ENCODE measurements around the gene NONO. TPM values are rescaled to one million over a fixed set of nuclear protein-coding genes. Genes with fewer than 3 reads are reported as not detected.

Gene NONO
- 343 and 362 TPM in 2 replicates for total RNA-seq

GRCh38 chrX:71283403-71284143 is at the start of gene NONO:
Gene NONO (plus strand): TSS chrX:71283635. CDS start chrX:71290638, 7,003 bp downstream.

GRCh38 chrX:71254092-71254963 is 29.1 kb upstream of the NONO start, which contains the start of gene ZMYM3:
Gene ZMYM3 (minus strand): TSS chrX:71254140. CDS start chrX:71253255, 885 bp downstream.

GRCh38 chrX:71301195-71301924 is 17.9 kb downstream of the NONO start, which contains the start of gene ITGB1BP2:
Gene ITGB1BP2 (plus strand): TSS chrX:71301750. CDS start chrX:71301807, 57 bp downstream.

Other genes starting within 250 kb of the NONO start
- 63.8 and 66.3 TPM in 2 replicates for gene SNX12, start 215.3 kb upstream of the NONO start, total RNA-seq
- 8.3 and 9.8 TPM in 2 replicates for gene FOXO4, start 187.8 kb upstream of the NONO start, total RNA-seq
- gene CXorf65, start 176.9 kb upstream of the NONO start, total RNA-seq = not detected in 2 replicates
- not detected in 2 replicates for gene IL2RG, start 172.1 kb upstream of the NONO start, total RNA-seq
- gene MED12, start 165.0 kb upstream of the NONO start, total RNA-seq = 29.3 and 38.6 TPM in 2 replicates
- 0.24 and 0.49 TPM in 2 replicates for gene NLGN3, start 138.8 kb upstream of the NONO start, total RNA-seq
- not detected in 2 replicates for gene GJB1, start 60.4 kb upstream of the NONO start, total RNA-seq
- gene ZMYM3, start 29.5 kb upstream of the NONO start, total RNA-seq = 25.1 and 30.7 TPM in 2 replicates
- 0.49 and 0.81 TPM in 2 replicates for gene ITGB1BP2, start 18.1 kb downstream of the NONO start, total RNA-seq
- 28.2 and 32.5 TPM in 2 replicates for gene TAF1, start 82.7 kb downstream of the NONO start, total RNA-seq
- gene OGT, start 249.5 kb downstream of the NONO start, total RNA-seq = 152 and 229 TPM in 2 replicates

Data from hair follicle dermal papilla cell (primary cell).